ENCODE results near the gene PSAT1.

PSAT1 gene

DNA sequence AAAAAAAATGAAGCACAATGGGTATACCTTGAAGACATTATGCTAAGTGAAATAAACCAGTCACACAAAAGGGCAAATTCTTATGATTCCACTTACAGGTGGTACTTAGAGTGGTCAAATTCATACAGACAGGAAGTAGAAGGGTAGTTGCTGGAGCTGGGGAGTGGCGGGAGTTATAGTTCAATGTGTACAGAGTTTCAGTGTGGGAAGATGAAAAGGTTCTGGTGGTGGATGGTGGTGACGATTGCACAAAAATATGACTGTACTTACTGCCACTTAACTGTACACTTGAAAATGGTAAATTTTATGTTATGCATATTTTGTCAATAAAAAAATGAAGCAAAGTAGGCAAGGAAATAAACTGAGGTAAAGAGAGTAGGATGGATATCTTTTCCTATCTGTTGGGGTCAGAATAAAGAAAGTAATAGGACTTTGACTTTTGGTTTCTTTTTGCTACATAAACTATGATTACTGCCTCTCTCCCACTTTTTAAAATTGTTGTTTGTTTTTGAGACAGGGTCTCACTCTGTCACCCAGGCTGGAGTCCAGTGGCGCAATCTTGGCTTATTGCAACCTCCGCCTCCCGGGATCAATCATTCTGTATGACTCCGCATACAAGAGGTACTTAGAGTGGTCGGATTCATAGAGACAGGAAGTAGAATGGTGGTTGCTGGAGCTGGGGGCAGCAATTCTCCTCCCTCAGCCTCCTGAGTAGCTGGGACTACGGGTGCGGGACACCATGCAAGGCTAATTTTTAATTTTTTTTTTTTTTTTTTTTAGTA is 4.0 kb upstream of the PSAT1 start:
- no peak for DNase-seq (ENCODE audit: low read depth in 2 of 3, low spot score in 2 of 3)

DNA sequence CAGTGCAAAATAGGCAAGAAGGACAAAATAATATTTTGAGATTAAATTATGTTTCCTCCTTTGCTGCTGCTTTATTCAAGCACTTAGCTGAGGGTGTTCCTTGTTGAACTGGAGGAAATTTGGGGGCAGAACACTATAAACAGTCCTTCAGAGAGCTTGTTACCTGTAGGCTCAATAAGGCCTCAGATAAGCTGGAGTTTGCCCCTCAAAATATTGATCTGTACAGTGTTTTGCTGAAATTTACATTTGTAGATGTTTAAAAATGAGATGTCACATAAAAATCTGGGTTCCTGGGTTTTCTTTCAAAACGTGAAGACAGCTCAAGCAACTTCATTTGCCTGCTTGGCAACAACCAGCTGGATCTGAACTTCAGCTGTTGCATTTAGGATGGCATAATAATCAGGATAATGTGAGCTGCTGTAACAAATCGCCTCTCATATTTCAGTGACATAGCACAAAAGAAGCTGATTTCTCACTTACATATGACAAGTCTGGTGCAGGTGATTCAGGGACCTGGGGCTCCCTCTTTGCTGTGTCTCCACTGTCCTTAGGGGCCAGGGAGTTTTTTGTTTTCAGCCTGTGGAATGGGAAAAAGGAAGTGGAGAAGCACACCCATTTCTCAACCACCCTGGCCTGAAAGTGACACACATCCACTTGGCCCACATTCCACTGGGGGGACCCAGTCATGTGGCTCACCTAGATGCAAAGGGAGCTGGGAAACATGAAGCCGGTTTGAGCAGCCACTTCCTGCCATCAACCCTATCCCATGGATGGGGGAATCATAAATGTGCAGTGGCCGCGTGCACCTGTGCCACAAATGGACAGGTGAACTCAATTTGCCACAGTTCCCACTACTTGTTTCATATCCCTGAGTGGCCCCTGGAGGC is 2.4 kb upstream of the PSAT1 start:
- no peak for DNase-seq (ENCODE audit: low read depth in 2 of 3, low spot score in 2 of 3)

DNA sequence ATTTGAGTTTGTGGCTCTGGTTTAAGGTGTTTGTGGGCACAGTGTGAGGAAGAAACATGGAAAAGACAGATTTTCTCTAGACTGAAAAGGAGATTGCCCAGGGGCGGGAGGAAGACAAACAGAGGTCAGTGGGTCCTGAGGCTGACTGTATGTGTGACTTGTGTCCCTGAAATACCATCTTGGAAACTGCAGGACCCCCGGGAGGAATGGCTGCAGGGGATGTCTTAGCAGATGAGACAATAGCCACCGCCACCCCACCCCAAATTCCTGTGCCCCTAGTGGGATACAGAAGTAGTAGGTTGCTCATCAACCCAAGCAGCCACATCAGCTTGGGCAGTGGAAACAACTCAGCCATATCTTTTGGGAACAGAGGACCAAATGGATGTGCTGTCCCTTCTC is 1.7 kb upstream of the PSAT1 start:
- no peak for DNase-seq (ENCODE audit: low read depth in 2 of 3, low spot score in 2 of 3)

DNA sequence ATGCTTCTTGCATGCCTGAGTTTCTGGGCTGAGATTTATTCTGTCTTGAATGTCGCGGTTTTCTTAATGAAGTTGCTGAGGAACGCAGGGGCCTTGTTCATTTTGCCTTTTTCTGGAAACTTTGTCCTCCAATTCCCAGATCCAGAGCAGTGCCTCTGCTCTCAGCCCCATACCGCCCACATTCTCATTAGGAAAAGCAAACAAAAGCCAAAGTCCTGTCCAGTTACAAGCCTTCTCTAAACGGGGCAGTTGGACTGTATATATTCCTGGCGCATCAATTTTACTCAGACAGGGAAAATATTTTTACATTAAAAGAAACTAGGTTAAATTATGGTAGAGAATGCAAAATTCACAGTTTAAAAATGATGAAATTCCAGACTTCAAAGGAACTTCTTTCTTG is 1.2 kb upstream of the PSAT1 start:
- DNase-seq (ENCODE audit: low read depth in 2 of 3, low spot score in 2 of 3), result no peak

DNA sequence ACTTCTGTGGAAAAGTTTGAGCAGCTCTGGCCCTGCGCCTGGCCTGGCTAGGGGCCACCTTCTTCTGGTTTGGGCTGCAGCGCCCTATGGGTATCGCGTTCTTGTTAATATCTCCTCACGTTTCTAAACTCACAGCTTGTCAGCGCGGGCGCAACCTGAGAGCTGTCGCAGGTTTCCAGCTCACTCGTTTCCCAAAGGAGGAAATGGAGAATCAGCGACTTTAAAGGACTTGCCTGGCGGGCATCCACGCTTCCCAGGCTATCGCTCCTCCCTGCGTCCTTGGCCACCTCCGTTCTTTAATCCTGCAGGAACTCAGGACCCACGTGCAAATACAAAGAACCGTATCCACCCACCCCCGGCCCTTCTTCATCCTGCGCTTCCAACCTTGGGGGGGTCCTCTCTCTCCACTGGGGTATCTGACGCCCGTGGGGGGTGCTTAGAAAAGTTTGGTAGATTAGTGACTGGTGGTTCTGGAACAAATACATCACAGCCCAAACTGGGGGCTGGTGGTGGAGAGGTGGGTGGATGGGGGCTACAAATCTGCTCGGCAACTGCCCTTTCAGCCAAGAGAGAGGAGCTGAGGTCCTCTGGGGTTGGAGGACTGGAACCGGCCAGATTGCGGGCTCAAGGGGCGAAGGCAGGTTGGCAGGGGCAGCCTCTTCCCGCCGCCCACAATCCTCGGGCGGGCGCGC is 578 bp upstream of the PSAT1 start:
- no peak for DNase-seq (ENCODE audit: low read depth in 2 of 3, low spot score in 2 of 3)

DNA sequence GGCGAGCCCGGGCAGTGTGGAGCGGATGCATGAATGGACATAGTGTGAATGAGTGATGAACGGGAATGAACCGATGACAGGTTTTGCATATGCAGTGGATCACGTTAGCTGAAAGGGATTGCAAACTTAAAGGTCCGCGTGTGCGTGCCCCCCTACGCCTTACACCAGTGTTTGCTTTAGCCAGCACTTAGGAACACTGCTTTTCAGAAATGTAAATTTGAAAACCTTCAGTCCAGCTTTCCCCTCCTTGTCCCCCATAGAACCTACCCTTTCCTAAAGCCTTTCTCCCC is 692 bp downstream of the PSAT1 start:
- peak in 1 of 3 experiments; percentile 22 for DNase-seq (ENCODE audit: low read depth in 2 of 3, low spot score in 2 of 3)

DNA sequence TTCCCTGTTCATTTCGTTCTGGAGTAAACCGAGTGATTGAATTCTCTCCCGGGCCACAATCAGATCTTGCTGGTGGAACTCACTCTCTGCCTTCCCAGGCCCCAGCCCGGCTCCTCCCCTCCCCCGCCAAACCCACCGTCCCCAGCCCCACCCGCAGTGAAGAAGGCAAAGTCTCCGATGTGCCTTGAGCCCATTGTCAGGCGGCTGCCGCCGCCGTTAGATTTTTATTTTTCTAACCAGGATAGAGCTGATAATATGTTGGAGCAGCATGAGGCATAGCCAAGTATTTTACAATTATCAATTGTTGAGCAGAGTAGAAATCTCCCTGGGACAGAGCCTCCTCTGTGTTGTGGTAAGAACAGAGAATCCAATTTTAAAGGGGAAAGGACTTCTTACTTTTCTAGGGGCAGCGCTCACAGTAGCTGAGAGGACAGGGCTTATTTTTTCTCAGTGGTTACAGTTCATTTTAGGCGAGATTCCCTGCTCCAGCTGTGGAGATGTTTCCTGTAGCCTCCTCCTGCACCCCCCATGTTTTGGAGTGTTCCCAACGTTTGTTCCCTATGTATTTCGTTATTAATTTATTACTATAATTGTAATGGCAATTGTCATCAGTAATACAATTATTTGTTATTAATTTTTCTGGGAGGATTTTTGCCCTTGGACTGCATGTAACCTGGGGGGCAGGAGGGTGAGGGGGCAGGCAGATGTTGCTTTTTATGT is 1.3 kb downstream of the PSAT1 start:
- no peak for DNase-seq (ENCODE audit: low read depth in 2 of 3, low spot score in 2 of 3)

DNA sequence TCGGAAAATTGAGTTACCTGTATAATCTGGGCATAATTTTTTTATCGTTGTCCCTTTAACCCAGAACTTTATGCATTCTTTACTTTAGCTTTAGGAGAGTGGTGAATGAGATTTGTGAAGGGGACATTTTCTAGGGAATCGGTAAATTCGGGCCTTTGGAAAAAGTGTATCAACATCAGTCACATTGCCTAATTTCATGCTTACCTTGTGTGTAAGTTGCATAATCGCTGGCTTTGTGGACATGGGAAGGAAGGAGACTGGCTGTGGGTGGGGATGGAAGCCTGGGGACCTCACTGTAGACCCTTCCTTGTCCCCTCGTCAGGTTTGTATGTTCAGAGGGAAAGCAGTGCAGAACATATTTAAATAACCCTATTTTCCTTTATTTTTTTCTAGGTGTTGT is 3.3 kb downstream of the PSAT1 start:
- no peak for DNase-seq (ENCODE audit: low read depth in 2 of 3, low spot score in 2 of 3)

DNA sequence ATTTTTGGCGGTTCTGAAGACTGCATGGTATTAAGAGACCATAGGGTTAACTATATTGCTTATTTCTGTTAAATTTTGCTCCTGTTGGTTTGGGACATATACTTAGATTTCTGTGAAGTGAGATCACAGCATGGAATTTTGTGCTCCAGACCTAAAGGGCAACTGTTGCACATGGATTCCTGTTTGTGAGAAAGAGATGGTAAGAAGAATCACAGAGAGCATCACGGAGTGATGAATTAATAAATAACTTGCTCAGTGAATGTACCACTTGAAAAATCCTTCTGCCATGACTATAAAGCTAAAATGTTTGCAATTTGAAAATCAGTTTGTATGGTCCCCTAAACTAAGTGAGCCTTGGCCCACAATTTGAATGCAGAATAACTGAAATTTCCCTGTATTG is 4.5 kb downstream of the PSAT1 start:
- DNase-seq (ENCODE audit: low read depth in 2 of 3, low spot score in 2 of 3), result no peak

DNA sequence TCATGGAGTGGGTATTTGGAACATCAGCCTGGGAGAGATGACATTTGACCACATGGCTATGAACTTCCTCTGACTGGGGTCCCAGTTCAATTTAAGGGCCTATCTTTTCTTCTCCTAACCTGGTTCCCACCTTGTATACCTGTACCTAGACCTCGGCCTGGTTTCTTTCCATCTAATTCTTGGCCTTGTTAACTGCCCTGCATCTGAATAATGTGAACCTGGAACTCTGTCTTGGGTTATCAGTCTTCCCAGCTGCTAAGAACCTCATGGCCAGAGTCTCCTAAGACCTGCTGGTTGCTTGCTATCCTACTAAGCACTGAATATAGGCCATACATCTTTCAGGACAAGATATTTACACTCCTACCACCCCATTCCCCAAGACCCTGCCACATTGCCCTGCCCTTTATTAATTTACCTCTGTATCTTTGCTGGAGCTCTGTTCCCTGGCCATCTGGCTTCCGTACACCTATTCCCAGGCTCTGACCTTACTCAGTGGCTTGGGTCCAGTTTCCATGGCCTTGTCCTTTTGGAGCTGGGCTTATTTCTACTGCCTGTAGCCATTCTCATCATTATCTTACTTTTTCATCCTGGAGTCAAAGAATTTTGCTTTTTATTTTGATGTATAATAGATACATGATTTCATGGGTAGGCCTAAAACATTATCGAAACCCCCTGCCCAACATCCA is 6.6 kb downstream of the PSAT1 start:
- DNase-seq (ENCODE audit: low read depth in 2 of 3, low spot score in 2 of 3), result no peak

DNA sequence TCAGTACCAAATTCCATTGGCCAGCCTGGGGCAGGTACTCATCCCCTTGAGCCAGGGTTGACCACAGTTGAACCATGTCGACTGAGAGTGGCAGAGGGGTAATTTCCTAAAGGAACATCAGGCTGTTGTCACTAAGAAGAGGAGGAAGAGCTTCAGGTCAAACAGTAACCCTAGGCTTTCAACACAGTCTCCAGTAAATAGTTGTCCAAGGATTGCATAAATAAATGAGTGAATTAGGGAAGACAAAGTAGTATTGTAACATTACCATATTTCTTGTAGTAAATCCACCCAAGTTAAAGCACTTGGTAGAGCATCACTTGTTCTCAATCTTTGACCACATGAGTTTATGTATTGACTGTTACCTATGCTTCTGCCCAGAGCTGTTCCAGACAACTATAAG is 7.4 kb downstream of the PSAT1 start:
- DNase-seq (ENCODE audit: low read depth in 2 of 3, low spot score in 2 of 3), result no peak

DNA sequence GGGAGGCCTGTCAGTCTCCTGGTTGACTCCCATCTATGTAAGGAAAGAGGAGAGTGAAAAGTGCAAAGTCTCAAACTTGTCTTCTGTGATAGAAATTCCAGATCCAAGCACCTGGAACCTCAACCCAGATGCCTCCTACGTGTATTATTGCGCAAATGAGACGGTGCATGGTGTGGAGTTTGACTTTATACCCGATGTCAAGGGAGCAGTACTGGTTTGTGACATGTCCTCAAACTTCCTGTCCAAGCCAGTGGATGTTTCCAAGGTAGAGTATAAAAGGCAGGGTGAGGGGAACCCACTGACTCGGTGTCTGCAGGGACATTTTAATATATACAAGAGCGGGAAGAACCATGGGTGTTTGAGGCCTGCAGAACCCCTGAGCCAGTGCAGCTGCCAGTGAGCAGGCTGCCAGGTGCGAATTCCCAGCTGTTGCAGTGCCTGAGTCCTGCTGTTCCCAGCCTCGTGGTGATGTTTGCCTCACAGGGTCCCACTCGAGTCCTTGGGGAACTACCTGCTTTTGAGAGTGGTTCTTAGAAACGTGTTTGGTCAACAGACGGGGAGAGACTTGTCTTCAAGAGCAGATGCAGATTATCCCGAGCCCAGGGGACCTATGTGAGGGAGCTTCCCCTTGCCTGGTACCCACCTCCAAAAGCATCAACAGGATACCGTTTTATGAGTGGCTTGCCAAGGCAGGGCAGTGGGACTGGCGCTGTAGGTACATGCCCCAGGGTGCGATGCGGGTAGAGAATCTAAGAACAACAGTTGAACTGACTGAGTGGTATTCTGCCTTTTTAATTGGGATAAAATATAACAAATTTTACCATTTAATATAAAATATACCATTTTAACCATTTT is 9.5 kb downstream of the PSAT1 start:
- DNase-seq (ENCODE audit: low read depth in 2 of 3, low spot score in 2 of 3), result no peak

DNA sequence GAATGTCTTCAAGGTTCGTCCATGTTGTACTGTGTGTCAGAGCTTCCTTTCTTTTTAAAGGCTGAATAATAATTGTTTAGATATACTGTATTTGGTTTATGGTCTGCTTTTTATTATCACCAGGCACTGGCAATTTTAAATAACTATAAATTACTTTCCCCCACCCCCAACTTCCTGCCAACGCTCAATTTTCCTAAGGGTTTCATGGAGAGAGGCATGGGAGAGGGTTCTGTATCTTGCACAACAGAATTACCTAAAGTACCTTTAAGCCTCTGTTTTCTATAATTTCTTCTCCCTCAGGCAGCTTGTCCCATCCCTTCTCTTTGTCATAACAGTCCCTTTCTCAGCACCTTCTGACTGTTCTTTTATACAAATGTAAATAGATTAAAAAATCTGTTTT is 10.4 kb downstream of the PSAT1 start:
- no peak for DNase-seq (ENCODE audit: low read depth in 2 of 3, low spot score in 2 of 3)

DNA sequence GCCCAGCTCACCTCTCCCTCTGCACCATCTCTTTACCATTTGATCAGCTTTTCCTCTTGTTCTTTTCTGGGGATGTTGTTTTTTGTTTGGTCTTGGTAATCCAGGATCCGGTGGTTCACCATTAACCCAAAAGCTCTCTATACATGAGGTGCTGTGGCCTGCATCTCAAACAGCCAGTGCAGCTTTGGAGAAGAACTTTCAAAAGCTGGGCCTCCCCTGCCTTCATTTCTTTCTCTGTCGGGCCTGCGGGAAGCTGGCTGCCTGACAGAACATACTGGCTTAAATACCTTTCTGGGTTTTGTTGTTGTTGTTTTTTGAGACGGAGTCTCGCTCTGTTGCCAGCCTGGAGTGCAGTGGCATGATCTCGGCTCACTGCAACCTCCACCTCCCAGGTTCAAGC is 12.1 kb downstream of the PSAT1 start:
- DNase-seq (ENCODE audit: low read depth in 2 of 3, low spot score in 2 of 3), result no peak

DNA sequence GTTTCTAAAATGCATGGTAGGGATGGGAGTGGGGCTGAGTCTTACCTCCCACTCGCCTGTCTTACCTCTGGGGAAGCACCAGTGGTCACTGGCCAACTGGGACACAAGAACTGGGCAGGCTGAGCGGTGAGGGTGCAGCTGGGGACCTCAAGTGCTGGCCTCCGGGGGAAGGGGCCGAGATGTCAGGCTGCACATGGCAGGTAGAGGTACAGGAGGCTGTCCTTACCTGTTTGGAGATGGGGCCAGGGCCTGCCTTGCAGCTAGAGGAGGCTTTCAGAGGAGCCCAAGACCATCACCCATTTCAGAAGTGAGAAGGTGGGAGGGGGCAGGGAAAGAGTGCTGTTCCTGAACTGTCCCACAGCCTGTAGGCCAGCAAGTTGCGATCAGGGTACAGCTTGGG is 14.2 kb downstream of the PSAT1 start:
- DNase-seq (ENCODE audit: low read depth in 2 of 3, low spot score in 2 of 3), result no peak

DNA sequence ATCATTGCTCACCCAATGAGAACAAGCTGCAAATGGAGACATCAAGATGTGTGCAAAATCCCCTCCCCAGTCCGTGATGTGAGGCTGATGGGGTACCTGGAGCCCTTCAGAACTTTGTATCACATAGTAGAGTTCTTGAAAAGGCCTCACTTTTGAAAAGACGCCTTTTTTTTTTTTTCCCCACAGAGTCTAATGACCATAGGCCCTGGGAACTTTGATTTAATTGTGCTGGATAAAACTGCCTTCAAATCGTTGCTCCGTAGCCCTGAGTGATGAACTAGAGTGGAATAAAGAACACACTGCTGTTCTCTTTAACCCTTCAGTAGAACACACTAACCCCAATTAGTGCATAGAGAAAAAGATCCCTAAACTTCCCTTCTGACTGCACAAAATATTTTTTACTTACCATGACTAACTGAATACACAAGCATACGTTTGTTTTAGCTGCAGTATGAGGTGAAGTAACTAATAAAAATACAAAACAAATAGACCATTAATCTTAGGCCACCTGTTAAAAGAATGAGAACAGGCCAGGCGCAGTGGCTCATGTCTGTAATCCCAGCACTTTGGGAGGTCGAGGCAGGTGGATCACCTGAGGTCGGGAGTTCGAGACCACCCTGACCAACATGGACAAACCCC is 15.1 kb downstream of the PSAT1 start:
- no peak for DNase-seq (ENCODE audit: low read depth in 2 of 3, low spot score in 2 of 3)

DNA sequence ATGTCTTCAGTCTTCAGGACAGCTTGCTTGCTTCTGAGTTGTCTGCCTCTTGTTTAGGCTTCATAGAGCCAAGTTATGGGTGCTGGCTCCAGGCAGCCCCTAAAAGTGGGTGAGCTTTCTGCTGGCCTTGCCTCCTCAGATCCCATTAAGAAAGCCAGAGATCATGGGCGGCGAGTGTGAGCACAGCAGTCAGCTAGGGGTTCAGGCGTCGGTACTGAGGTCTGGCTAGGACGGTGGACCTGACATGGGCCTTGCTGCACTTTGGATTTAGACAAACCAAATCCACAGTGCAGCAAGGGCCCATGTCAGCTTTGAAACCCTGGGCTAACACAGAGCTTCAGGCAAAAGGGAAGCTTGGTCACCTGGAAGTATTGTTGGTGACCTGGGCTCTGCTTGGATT is 17.6 kb downstream of the PSAT1 start:
- no peak for DNase-seq (ENCODE audit: low read depth in 2 of 3, low spot score in 2 of 3)

DNA sequence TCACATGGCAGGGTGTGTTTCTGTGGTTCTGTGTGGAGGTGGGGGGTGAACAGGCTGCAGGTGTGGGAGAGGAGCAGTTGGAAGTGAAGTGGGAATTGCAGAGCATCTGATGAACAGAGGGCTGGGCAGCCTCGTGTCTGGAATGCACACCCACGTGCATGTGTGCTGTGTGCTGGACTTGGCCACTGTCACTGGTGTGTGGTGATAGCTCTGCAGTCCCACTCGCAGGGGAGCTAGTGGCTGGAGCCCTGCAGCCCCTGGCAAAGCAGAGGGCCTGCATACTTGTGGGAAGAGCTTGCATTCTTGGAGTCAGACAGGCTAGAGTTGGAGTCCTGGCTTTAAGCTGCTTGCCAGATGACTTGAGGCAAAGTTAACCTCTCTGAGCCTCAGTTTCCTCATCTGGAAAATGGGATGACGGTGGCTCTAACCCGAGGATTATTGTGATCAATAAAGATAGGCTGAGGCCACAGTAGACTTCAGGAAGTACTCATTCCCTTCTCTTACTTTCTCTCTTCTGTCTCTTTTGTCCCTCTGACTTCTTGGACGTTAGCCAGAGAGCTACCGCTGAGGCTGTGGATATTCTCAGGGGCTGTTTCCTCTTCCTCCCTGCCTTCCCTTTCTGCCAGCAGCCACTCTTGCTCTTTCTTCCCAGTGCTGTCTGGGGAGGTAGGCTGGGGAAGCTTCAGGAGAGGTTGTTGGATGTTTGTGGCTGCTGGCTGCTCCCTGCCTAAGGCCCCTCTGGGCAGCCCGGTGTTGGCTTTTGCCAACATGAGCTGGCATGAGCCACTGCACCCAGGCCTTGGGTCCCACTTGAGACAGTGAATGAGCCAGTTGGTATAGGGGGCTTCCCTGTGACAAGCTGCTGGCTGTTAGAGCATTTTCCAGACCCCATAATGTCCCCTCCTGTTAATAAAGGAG is 18.3 kb downstream of the PSAT1 start:
- DNase-seq (ENCODE audit: low read depth in 2 of 3, low spot score in 2 of 3), result no peak
